Activated CD4-positive, alpha-beta T cell treated with anti-CD3 and anti-CD28 coated beads, Interleukin-2, Interleukin-4, amounts not matched to agents 100 ng/mL and 50 ng/mL, durations not matched to agents 16 hours and 8 hours (primary cell): ENCODE results near the gene BARX2.
"Not testable (repeated sequence)": the region's sequence is repeated elsewhere in the genome, so short reads cannot be mapped to it uniquely, and the experiment has no call there.

Experiments used
- DNase-seq: peaks from one replicate; pipeline ENCODE4 v3.0.0-alpha.2; 2020; ENCODE audit warnings: low spot score

Gene BARX2, protein sequence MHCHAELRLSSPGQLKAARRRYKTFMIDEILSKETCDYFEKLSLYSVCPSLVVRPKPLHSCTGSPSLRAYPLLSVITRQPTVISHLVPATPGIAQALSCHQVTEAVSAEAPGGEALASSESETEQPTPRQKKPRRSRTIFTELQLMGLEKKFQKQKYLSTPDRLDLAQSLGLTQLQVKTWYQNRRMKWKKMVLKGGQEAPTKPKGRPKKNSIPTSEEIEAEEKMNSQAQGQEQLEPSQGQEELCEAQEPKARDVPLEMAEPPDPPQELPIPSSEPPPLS

DNA sequence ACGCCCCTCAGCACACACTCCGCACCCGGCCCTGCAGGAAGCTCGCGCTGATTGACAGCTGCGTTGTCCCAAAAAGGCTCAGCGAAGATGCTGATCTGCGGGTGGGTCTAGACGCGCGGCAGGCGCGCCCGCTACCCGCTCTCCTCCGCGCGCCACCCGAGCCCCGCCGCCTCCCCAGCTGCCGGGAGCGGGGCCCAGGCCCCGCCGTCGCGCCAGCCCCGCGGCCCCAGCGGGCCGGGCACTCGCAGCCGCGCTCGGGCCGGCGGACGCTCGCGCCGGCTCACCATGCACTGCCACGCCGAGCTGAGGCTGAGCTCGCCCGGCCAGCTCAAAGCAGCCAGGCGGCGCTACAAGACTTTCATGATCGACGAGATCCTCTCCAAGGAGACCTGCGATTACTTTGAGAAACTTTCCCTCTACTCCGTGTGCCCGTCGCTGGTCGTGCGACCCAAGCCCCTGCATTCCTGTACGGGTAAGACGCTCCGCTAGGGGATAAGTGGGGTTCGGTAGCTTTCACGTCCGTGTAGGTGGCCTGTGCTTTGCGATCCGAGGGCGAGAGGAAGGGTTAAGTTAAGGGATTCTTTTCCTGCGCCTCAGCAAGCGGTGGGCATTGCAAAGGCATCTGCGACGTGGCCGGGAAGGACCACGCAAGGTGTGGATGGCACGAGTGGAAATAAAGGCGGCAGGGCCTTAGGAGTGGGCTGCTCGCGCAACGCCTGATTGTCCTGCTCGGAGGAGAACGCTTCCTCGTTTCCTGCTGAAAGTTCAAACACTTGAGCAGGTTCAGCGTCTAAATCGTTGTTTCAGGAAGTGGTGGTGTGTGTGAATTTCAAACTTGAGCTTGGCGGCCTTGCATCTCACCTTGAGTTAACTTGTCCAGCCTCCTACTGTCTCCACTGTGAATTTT, at the start of gene BARX2:
TSS of gene BARX2 (plus strand) at position 98 of the 907 bp plus-strand sequence. CDS start at position 286, 188 bp downstream.
- peak; percentile 35 for DNase-seq

DNA sequence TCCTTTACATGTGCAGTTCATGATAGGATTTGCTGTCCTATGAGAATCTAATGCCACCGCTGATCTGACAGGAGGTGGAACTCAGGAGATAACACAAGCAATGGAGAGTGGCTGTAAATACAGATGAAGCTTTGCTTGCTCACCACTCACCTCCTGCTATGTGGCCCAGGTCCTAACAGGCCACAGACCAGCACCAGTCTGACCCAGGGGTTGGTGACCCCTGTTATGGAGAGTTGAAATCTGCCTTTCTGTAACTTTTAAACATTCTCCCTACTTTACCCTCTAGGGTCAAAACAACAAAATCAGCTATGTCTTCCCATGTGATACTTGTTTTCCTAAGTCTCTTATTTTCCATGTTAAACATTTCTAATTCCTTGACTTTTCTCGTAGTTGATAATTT, 48.7 kb upstream of the BARX2 start:
- no peak for DNase-seq

DNA sequence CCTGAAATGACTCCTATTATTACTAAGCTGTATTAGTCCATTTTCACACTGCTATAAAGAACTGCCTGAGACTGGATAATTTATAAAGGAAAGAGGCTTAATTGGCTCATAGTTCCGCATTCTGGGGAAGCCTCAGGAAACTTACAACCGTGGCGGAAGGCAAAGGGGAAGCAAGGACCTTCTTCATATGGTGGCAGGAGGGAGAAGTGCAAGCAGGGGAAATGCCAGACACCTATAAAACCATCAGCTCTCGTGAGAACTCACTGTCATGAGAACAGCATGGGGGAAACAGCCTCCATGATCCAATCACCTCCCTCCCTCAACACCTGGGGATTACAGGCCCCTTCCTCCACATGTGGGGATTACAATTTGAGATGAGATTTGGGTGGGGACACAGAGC, 47.9 kb upstream of the BARX2 start:
- not testable (repeated sequence) for DNase-seq

DNA sequence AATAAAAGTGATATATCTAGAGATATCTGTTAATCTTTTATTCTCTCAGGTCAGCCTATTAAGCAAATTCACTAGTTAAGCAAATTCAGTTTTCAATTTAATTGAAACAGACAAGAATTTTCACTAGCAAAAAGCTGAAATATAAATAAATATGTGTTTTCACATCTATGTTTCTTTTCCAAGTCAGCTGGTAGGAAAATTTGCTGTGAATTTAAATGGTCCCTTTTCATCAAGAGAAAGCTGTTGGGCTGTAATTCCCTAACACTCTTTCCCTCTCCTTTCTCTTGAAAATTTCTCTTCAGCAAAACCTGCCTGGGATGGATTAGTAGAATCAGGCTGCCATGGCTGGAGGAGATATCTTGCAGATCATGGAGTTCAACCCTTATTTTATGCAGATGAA, 46.9 kb upstream of the BARX2 start:
- DNase-seq: no peak

DNA sequence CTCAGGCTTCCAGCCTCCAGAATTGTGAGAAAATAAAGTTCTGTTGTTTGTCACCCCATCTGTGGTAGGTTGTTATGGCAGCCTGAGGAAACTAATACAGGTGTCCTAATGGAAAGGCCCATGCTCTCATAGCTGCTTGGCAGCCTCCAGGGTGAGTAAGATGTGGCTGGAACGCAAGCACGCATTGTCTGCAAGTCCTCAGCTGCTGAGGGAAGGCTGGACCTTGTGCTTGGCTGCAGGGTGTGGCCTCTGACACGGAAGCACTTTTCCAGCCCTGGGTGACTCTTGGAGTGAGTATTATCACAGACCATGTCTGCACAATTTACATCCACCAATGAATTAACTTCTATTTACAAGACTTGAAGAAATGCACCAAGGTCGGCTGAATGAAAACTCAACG, 44.4 kb upstream of the BARX2 start:
- DNase-seq: no peak

DNA sequence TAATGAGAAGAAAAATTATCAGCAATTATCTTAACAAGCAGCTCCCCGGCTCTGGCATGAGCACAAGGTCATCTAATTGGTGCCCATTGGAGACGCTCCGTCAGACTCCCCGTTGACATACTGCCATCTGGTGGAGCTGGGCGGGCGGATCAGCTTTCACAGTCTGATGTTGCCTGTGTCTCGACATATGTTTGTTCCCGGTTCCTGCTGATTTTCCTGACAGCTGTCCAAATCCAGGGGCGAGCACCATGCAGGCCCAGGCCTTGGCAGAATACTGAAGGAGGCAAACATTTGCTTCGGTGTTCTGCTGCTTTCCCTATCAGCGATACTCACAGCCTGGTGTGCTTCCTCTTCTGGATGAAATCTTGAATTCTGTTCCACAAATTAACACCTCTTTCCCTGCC, 43.8 kb upstream of the BARX2 start:
- peak; percentile 68 for DNase-seq

DNA sequence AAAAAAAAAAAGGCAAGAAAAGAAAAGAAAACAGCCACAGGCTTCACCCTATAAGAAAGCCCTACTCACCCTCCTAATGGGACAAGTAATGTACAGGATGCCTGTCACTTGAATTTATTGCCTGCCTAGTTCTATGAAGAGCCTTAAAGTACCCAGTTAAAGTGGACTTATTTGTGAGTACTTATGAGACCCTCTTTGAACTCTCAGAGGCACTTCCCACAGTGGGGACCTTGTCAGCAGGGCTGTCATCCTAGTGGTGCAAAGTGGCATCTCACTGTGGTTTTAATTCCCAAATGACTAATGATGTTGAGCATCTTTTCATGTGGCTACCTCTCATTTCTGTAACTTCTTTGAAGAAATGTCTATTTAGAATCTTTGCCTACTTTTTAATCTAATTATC, 41.8 kb upstream of the BARX2 start:
- no peak for DNase-seq

DNA sequence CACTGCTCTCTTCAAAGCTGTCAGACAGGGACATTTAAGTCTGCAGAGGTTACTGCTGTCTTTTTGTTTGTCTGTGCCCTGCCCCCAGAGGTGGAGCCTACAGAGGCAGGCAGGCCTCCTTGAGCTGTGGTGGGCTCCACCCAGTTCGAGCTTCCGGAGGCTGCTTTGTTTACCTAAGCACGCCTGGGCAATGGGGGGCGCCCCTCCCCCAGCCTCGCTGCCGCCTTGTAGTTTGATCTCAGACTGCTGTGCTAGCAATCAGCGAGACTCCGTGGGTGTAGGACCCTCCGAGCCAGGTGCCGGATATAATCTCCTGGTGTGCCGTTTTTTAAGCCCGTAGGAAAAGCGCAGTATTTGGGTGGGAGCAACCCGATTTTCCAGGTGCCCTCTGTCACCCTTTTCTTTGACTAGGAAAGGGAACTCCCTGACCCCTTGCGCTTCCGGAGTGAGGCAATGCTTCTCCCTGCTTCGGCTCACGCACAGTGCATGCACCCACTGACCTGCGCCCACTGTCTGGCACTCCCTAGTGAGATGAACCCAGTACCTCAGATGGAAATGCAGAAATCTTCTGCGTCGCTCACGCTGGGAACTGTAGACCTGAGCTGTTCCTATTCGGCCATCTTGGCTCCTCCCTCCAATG, 31.2 kb upstream of the BARX2 start:
- not testable (repeated sequence) for DNase-seq

DNA sequence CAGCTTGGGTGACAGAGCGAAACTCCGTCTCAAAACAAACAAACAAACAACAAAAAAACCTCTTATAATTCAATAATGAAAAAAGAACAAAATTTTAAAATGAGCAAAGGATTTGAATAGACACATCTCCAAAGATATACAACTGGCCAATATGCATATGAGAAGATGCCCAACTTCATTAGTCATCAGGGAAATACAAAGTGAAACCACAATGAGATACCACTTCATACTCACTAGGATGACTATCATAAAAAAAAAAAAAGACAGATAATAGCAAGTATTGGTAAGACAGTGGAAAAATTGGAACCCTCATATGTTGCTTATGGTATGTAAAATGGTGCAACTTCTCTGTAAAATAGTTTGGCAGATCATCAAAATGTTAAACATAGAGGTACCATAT, 28.7 kb upstream of the BARX2 start:
- DNase-seq: no peak

DNA sequence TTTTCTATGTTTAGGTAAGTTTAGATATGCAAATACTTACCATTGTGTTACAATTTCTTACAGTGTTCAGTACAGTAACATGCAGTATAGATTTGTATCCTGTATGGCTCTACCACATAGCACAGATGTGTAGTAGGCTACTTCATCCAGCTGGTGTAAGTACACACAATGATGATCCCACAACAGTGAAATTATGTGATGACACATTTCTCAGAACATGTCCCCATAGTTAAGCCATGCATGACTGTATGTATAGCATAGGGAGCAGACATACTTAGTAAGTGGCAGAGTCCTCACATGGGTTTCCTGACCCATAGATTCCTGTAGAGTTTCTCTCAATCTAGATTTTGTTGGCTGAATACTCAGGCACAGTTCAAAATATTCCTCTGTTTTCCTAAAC, 26.8 kb upstream of the BARX2 start:
- no peak for DNase-seq

DNA sequence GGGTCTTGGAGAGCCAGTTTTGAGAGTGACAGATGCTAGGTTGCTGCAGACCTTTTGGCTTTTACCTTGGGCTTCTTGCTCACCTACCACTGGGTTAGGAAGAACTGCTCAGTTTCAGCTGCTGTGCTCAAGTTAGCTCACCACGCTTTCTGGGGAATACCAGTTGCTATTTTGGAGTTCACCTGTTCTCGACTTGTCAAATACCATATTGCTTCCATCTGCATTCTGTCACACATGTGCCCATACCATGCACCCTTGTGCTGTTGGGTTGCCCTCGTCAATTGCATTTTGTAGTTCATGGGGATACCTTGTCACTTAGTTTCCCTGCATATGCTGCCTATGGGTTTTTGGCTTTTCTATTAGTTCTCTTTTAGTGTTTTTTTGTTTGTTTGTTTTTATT, 23.0 kb upstream of the BARX2 start:
- DNase-seq: no peak

DNA sequence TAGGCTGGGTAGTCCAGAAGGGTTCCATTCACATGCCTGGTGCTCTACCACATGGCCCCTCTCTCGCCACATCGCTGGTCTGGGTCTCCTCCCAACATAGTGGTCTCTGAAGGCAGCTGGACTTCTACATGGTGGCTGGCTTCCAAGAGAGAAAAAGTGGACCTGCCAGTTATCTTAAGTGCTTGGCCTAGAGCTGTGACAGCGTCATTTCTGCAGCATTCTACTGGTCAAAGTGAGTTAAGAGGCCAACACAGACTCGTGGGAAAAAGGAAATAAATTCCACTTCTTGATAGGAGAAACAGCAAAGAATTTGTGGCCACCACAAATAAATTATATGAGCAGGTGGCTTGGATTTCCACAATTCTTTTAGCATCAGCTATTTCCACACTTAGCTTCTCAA, 21.0 kb upstream of the BARX2 start:
- no peak for DNase-seq

DNA sequence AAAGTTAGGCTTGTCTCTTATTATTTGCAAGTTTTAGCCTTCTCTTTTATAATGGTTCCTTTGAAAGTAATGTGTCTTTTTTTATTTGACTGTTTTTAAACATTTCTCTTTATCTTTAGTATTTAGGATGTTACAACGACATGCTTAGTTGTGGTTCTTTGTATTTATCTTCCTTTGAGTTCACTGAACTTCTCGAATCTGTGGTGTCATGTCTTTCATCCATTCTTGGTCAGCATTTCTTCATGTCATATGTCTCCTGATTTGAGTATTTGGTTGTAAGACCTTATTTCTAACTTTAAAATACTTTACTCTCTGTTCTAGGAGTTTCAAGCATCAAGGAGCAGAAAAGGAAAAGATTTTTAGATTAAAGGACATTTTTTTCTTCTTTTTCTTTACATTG, 15.9 kb upstream of the BARX2 start:
- DNase-seq: no peak

DNA sequence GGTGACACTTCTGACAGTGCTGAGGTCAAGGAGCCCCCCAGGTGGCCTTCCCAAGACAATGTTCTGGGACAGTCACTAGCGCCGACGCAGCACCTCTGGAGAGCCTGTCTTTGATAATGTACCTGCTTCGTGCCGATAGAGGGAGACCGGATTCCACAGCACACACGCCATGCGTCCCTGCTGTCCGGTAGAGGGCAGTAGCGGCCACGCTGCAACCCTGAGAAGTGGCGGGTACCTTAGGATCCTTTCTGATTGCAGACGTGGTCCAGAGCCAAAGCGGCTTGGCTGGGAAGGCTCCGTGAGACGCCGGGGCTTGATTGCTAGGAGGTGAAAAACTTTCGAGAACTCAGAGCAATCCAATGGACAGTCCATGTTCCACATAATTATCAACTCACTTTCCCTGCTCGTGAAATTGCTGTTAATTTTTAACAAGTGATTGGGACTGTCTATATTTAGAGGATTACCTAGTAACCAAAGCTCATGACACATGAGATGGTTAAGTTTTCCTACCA, 11.4 kb upstream of the BARX2 start:
- peak; percentile 88 for DNase-seq

DNA sequence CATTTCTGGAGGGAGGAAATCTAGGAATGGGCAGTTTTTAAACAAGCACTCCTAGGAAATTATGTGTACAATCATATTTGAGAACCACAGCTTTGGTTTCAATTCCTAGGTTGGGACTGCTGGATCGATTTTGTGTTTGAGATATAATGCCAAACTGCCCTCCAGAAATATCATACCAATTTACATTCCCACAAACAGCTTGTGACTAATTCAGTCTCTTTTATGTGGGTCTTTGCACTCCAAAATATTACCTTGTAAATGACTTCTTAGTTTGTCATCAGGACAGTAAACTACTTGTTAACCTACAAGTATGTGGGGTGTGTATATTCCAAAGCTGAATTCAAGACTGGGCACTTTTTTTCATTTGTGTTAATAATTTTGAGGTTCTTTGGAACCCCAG, 9.8 kb upstream of the BARX2 start:
- no peak for DNase-seq

DNA sequence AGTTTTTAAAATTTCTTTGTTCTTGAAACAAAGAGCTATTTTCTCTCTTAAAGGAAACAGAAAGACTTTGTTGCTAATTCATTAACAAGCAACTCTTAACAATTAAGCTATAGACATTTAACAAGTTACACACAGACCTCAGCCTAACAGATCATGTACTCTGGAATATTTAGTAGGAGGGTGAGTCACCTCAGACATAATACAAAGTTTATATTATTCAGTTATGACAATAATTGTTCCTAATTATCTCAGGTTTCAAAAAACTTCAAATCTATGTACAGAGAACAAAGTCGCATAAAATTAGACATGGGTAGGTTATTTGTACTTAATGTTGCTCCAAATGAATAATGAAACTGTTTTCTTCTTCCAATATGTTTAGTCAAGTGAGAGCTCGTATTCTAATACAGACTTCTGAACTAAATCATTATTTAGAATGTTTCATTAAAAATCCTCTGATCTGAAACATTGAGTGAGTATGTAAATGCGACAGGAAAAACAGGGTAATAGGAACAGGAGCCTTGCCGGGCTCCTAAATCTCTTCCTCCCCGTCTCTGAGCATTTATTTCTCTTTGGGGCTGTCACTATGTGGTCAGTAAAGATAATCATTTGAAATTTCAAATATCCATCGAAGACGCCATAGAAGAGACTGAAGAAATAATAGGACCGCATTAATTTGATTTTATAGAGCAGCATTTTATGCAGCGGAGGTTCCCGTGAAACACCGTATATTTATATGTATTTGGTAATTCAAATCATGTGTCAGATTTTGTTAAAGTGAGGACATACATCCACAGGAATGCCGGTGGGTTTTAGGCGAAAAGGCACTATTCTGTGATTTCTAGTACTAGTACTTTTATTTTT, 8.7 kb upstream of the BARX2 start:
- no peak for DNase-seq

DNA sequence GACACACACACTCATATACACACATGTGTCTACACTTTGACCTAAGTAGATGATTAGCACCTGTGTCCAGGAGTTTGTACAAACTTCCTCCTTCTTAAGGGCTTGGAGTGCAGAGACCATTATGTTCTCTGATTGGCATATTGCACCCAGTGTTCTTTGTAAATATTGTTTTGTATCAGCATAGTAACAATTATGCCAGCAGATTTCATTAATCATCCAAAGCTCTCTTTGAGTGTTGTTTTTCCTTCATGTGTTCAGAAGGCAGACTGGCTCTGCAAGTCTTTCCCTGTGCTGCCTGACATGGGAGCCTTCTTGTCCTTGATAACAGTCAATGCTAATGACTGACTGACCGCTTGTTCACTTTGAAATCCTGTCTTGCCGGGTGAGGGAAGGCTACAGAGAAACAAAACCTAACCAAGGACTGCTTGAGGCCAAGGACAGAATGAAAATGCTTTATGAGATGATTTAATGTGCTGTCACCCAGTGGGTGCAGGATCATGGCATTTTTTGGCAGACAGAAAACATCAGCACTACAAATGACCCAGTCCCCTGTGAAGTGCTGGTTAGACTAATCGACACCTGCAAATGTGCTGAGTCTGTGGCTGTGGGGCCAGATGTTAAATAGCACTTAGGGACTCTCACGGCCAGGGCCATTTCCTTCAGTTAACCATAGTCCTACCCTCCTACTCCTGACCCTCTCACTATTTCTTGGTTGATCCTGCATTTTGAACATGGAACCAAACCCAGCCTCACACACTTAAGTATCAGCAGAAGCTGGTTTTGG, 6.6 kb upstream of the BARX2 start:
- no peak for DNase-seq

DNA sequence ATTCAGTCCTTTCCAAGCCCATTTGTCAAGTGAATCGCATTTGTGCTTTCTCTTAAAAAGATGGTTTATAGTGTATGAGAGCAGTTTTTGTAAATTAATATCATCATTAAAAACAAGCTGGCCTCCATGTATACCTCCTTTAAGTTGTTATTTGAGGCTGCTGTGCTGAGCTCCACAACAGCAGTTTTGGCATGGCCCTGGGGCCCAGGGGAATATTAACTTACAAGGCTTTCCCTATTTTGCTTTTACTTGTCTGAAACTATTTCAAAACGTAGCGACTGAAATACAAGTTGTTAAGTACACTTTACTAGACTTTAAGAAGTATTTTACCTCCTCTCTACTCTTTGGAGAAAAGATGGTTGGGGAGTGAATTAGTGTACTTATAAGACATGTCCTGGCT, 4.9 kb upstream of the BARX2 start:
- no peak for DNase-seq

DNA sequence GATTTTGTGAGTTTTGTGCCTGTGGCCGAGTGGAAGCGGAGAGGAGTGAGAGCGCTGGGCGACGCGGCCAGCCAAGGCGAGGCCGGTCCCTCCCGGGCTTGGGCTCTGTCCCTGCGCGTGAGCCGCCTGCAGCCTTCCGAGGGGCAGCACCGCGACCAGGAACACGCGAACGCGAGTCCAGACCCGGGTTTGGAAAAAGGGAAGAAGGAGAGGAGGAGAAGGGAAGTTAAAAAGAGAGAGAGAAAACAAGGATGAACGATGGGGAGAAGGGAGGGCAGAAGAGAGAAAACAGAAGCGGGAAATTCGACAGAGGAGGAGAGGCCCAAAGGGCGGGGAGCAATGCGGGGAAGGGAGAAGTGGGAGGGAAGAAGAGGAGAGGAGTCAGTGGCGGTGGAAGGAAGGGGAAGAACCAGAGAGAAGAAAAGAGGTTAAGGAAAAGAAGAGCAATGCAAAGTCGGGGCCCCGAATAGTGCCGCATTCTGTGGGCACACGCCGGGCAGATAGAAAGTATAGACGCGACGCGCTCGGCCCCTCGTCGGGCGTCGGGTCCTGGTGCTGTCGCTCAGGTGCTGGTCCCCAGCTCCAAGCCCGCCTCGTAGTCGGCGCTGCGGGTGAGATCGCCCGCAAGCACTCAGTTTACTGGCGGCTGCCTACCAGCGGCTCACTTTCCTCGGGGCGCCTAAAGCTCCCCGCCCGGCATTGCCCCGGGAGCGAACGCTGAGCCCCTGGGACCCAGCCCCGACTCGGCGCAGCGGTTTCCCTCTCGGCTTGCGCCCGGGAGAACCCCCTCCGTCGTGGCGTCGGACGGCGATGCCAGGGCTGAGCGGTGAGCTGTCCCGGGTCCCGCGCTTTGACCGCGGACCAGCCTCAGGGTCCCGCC, 2.8 kb upstream of the BARX2 start:
- DNase-seq: no peak

DNA sequence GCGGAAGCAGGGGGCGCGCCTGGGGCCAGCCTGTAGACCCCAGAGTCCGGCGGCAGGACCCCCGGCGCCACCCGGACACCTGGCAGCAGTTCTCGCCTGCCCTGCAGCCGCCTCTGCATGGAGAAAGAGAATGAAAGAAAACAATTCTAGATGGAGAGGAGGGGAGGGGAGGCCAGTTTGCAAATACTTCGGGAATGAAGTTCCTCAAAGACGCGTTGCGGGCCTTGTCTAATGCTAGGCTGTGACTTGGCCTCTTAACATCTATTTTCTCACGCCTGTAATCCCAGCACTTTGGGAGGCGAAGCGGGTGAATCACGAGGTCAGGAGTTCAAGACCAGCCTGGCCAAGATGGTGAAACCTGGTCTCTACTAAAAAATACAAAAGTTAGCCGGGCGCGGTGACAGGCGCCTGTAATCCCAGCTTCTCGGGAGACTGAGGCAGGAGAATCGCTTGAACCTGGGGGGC, 2.1 kb upstream of the BARX2 start:
- DNase-seq: no peak
